Neuronal stem cell (in vitro differentiated cells): Measurements from ENCODE around the gene BTNL9.
A peak's percentile ranks its signal among the peaks of the same experiment; 100 is the strongest.
"Not testable (repeated sequence)": the region's sequence is repeated elsewhere in the genome, so short reads cannot be mapped to it uniquely, and the experiment has no call there.

ENCODE experiments used
- DNase-seq: peaks from one replicate; pipeline ENCODE4 v3.0.0-alpha.2; 2013; ENCODE audit warnings: low spot score
- H2AFZ ChIP-seq: one replicate; pipeline ENCODE4 v1.6.1; 2013; ENCODE audit warnings: mild to moderate bottlenecking, low read length, inconsistent platforms
- H2AK5ac ChIP-seq: 2 replicates; pipeline ENCODE4 v1.6.1; 2013; ENCODE audit warnings: low read depth, mild to moderate bottlenecking, inconsistent platforms, low read length, moderate library complexity, mixed read lengths
- H2BK120ac ChIP-seq: 2 replicates; pipeline ENCODE4 v1.6.1; 2013; ENCODE audit warnings: low read depth, mild to moderate bottlenecking, inconsistent platforms, low read length, moderate library complexity, mixed read lengths
- H2BK12ac ChIP-seq: one replicate; pipeline ENCODE4 v1.6.1; 2013; ENCODE audit warnings: low read length, inconsistent platforms
- H2BK15ac ChIP-seq: 2 replicates; pipeline ENCODE4 v1.6.1; 2013; ENCODE audit warnings: mild to moderate bottlenecking, low read length, inconsistent platforms, mixed read lengths
- H2BK5ac ChIP-seq: one replicate; pipeline ENCODE4 v1.6.1; 2013; ENCODE audit warnings: inconsistent platforms, mild to moderate bottlenecking, low read length, moderate library complexity
- H3K14ac ChIP-seq: one replicate; pipeline ENCODE4 v1.6.1; 2013; ENCODE audit warnings: low read length, inconsistent platforms
- H3K18ac ChIP-seq: 2 replicates; pipeline ENCODE4 v1.6.1; 2013; ENCODE audit warnings: low read length, inconsistent platforms
- H3K23ac ChIP-seq: 2 replicates; pipeline ENCODE4 v1.6.1; 2013; ENCODE audit warnings: low read depth, mild to moderate bottlenecking, mixed read lengths, low read length, inconsistent platforms; ENCODE audit not compliant: poor library complexity
- H3K27ac ChIP-seq: replicated peaks from 3 replicates; pipeline ENCODE4 v1.5.1; 2013; ENCODE audit warnings: low read length, inconsistent platforms
- H3K27me3 ChIP-seq, 3 experiments: 2 replicates each; pipeline ENCODE4 v1.6.1; 2013; ENCODE audit warnings: low read length in 3 of 3, mild to moderate bottlenecking in 2 of 3, inconsistent platforms in 1 of 3, low read depth in 1 of 3, mixed read lengths in 1 of 3, moderate library complexity in 1 of 3; ENCODE audit not compliant: control insufficient read depth in 3 of 3, insufficient read depth in 3 of 3
- H3K36me3 ChIP-seq, 2 donors: replicated peaks in 1 of 2; 2 replicates each; pipeline ENCODE4 v1.6.1; 2013; ENCODE audit warnings: low read length in 2 of 2; ENCODE audit not compliant: control insufficient read depth in 2 of 2, insufficient read depth in 2 of 2
- H3K4ac ChIP-seq: 2 replicates; pipeline ENCODE4 v1.6.1; 2013; ENCODE audit warnings: inconsistent platforms, mild to moderate bottlenecking, low read length, moderate library complexity
- H3K4me1 ChIP-seq, 2 donors: 1 replicate in 1 of 2; 2 replicates in 1 of 2; pipeline ENCODE4 v1.6.1; 2013; ENCODE audit warnings: low read length in 2 of 2, low read depth in 1 of 2; ENCODE audit not compliant: control insufficient read depth in 2 of 2, insufficient read depth in 1 of 2
- H3K4me2 ChIP-seq: one replicate; pipeline ENCODE4 v1.6.1; 2013; ENCODE audit warnings: mild to moderate bottlenecking, low read length, inconsistent platforms; ENCODE audit not compliant: insufficient read depth, poor library complexity, severe bottlenecking
- H3K4me3 ChIP-seq, 2 donors: 2 replicates each; pipeline ENCODE4 v1.5.1; 2013; ENCODE audit warnings: low read length in 2 of 2, mild to moderate bottlenecking in 2 of 2, inconsistent platforms in 1 of 2, moderate library complexity in 1 of 2
- H3K79me1 ChIP-seq: one replicate; pipeline ENCODE4 v1.6.1; 2013; ENCODE audit warnings: low read depth, mild to moderate bottlenecking, inconsistent platforms, low read length, moderate library complexity
- H3K9ac ChIP-seq: one replicate; pipeline ENCODE4 v1.6.1; 2013; ENCODE audit warnings: mild to moderate bottlenecking, low read depth, low read length, inconsistent platforms; ENCODE audit not compliant: poor library complexity
- H3K9me3 ChIP-seq, 2 donors: replicated peaks in 1 of 2; 2 replicates each; pipeline versions ENCODE3 to v1.6.1; 2013; ENCODE audit warnings: low read length in 2 of 2, mild to moderate bottlenecking in 2 of 2, inconsistent platforms in 1 of 2, low read depth in 1 of 2, mixed read lengths in 1 of 2, moderate library complexity in 1 of 2; ENCODE audit not compliant: control insufficient read depth in 2 of 2, insufficient read depth in 1 of 2
- H4K8ac ChIP-seq: one replicate; pipeline ENCODE4 v1.6.1; 2013; ENCODE audit warnings: low read depth, mild to moderate bottlenecking, inconsistent platforms, low read length, moderate library complexity
- H4K91ac ChIP-seq: one replicate; pipeline ENCODE4 v1.6.1; 2013; ENCODE audit warnings: low read length, low read depth, mild to moderate bottlenecking, inconsistent platforms; ENCODE audit not compliant: poor library complexity
- WGBS, 2 donors: extraction: QIAGEN DNeasy Blood & Tissue Kit; methylation state at CpG; one replicate each; pipeline ENCODE4 v1.1.7; 2013; ENCODE audit warnings: missing lambda C conversion rate in 2 of 2, mixed read lengths in 1 of 2; ENCODE audit not compliant: insufficient read length in 2 of 2, insufficient replicate concordance in 1 of 2; ENCODE audit errors: extremely low coverage in 2 of 2; 5-methylcytosine and 5-hydroxymethylcytosine counted together

BTNL9 gene

DNA sequence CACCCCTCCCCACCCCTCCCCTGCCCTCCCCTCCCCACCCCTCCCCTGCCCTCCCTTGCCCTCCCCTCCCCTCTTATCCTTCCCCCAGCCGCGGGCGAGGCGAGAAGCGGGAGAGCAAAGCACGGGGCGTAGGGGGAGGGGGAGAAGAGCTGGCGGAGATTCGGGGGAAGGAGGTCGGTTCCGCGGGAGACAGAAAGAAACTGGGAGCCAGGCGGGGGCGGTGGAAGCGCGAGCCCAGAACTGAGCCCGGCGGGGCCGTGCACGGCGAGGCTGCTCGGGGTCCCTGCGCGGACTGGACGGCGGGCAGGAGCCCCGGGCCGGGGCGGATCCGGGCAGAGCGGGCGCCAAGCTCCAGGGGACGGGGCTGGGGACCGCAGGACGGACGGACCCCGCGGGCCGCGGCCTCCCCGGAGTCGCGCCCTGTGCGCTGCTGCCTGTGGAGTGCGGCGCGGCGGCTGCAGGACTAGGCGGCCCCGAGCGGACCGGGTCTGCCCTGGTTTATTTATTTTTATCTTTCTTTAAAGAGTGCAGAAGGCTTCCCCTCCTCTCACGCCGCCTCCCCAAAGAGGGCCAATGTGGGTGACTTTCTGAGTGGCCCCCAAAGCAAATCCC lies 61.1 kb downstream of the BTNL9 start:
- not testable (repeated sequence) for H3K9ac ChIP-seq, DNase-seq, H2BK15ac ChIP-seq, H2BK5ac ChIP-seq, H3K23ac ChIP-seq, H4K91ac ChIP-seq, H3K36me3 ChIP-seq, H3K4ac ChIP-seq, H2BK120ac ChIP-seq, H3K14ac ChIP-seq, H3K79me1 ChIP-seq, H2AFZ ChIP-seq, H3K4me3 ChIP-seq, H3K4me1 ChIP-seq, H2BK12ac ChIP-seq, H3K4me2 ChIP-seq, H3K18ac ChIP-seq, H3K9me3 ChIP-seq, H2AK5ac ChIP-seq, H4K8ac ChIP-seq, H3K27ac ChIP-seq
- WGBS, 2 donors, result no CpG with 5 or more reads among the region's 54 CpGs
- peaks cover 13 to 41% (median 33%) of the 10 kb centered on the region in 3 experiments for H3K27me3 ChIP-seq

DNA sequence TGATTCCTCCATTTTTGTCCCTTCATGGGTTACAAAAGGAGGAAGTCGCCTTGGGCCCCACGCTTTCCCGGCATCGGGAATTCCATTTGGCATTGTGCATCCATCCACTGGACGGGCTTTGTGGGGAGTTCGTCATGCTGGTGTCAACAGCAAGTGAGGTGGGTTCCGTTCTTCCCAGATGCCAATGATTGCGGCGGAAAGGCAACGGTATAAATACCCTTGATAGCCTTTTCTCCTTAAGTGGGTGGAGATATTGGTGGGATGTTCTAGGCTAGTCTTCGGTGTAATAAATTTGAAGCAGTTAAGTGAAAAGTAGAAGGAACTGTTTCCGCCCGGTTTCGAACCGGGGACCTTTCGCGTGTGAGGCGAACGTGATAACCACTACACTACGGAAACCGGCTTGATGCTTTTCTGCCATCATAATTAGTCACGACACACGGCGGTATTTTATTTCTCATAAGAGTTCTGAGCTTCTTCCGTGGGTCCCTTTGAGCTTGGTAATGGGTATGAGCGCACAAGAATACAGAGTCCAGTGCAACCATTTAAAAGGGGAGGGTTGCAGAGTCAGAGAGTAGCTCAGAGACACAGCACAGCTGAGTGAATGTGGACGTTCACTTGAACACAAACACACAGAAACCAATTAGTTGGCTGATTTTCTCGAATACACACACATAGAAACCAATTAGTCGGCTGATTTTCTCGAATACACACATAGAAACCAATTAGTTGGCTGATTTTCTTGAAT lies 62.0 kb downstream of the BTNL9 start:
- not testable (repeated sequence) for H3K27ac ChIP-seq, H3K4me1 ChIP-seq, H3K18ac ChIP-seq, H3K4ac ChIP-seq, H3K36me3 ChIP-seq, H3K9me3 ChIP-seq, H3K23ac ChIP-seq, H3K79me1 ChIP-seq, H2BK15ac ChIP-seq, H3K9ac ChIP-seq, H3K14ac ChIP-seq, H4K8ac ChIP-seq, H2BK5ac ChIP-seq, H2BK12ac ChIP-seq, H3K4me2 ChIP-seq, H3K4me3 ChIP-seq, H2BK120ac ChIP-seq, H4K91ac ChIP-seq, DNase-seq, H2AFZ ChIP-seq, H2AK5ac ChIP-seq
- WGBS, 2 donors, result no CpG with 5 or more reads among the region's 30 CpGs
- peaks cover 13 to 45% (median 33%) of the 10 kb centered on the region in 3 experiments for H3K27me3 ChIP-seq

DNA sequence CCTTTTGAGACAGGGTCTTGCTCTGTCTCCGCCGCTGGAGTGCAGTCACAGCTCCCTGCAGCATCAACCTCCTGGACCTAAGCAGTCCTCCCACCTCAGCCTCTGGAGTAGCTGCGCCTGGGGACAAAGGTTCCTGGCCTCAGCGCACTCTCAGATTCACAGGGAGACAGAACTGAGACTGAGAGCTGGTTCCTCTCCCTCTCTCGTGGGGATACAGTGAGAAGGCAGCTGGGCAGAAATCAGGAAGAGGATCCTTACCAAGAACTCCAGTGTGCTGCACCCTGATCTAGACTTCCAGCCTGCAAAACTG lies 64.1 kb downstream of the BTNL9 start:
- not testable (repeated sequence) for H2BK15ac ChIP-seq, H3K9ac ChIP-seq, H2BK120ac ChIP-seq, H2BK5ac ChIP-seq, H4K8ac ChIP-seq, H3K23ac ChIP-seq, H3K9me3 ChIP-seq, DNase-seq, H2BK12ac ChIP-seq, H4K91ac ChIP-seq, H2AK5ac ChIP-seq, H3K79me1 ChIP-seq, H3K18ac ChIP-seq, H3K14ac ChIP-seq, H3K36me3 ChIP-seq, H3K4ac ChIP-seq, H3K4me1 ChIP-seq, H3K27ac ChIP-seq, H3K4me3 ChIP-seq, H2AFZ ChIP-seq
- Histone ChIP-seq H3K4me2 (peak overlapping the region; percentile 23), H3K27me3 (peaks cover 9 to 53% (median 29%) of the 10 kb centered on the region in 3 experiments)
- no CpG with 5 or more reads among the region's 5 CpGs for WGBS, 2 donors

DNA sequence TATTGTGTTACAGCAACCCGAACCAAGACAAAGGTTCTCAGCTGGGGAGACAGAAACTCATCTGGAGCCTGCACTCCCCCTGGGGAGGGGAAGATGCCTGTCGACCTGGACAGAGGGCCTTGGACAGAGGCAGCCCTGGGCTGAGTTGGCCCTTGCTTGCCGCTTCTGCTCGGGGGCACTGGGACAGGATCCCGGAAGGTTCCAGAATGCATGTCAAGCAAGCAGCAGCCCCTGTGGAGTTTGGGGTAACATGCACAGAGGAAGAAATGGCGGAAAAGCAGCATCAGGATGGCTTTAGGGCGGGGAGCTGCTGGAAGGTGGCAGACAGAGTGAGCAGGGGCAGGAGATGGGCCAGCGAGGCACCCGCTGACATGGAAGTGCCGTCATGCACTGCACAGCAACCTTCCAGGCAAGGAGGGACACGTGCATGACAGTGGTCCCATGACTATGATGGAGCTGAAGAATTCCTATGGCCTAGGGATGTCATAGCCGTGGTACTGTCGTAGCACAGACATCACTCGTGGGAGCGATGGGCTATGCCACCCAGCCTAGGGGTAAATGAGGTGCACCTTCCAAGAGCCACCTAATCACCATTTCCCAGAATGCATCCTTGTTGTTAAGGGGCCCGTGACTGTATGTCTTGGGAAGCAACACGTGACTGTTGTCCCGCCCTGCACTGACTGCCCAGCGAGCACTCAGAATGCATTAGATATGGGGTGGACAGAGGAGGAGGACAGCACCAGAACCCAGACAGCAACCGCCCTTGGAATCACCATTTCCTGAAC lies 64.7 kb downstream of the BTNL9 start:
- H2BK15ac ChIP-seq, H4K91ac ChIP-seq, H3K18ac ChIP-seq, H3K27ac ChIP-seq, H3K4me1 ChIP-seq, H3K4me3 ChIP-seq, H3K9ac ChIP-seq, H2BK120ac ChIP-seq, H4K8ac ChIP-seq, DNase-seq, H3K9me3 ChIP-seq, H3K79me1 ChIP-seq, H3K23ac ChIP-seq, H3K4me2 ChIP-seq, H2BK12ac ChIP-seq, H3K36me3 ChIP-seq, H2BK5ac ChIP-seq, H2AFZ ChIP-seq, H3K4ac ChIP-seq, H3K14ac ChIP-seq, H2AK5ac ChIP-seq: not testable (repeated sequence)
- H3K27me3 ChIP-seq, result peaks cover 5 to 47% (median 23%) of the 10 kb centered on the region in 3 experiments
- WGBS, 2 donors, result no CpG with 5 or more reads among the region's 20 CpGs
